HG03095 (cell line): ENCODE results near the gene CREB3L1.

Experiments used
- ATAC-seq: cut with Tn5 transposase; IDR thresholded peaks from one replicate; pipeline ENCODE4 v1.9.1; 2021; ENCODE audit warnings: moderate library complexity; ENCODE audit not compliant: unreplicated experiment

Gene CREB3L1

DNA sequence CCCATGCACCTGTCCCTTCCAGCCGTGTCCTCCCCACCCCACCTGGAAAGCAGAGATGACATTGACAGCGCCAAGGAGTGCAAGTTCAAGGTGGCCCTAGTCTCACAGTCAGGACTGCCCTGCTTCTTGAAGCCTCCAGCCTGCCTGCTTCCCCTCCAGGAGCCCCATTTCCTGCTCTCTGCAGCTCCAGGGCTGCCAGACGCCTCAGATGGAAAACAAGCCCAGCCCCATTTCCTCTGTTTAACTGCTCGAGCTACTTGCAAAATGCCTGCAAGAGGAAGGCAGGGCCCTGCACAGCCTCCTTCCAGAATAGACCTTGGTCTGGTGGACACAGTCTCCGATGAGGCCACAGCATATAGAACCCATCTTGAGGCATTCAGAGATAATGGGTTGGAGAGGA, 64.8 kb downstream of the CREB3L1 start:
- ATAC-seq: no peak

DNA sequence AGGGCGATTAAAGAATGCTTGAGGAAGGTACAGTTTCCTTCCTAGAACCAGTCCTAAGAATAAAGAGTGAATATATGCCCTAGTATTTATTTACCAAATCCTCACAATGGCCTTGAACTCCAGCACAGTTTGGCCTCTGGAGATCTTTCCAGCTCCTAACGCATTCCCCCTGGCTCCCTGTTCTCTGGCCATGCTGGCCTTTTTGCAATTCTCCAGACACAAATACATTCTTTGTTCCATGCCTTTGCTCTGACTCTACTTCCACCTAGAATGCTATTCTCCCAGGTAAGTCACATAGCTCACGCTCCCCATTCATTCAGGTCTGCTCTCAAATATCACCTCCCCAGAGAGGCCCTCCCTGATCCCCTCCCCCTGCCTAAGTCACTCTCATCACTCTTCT, 66.1 kb downstream of the CREB3L1 start:
- no peak for ATAC-seq

DNA sequence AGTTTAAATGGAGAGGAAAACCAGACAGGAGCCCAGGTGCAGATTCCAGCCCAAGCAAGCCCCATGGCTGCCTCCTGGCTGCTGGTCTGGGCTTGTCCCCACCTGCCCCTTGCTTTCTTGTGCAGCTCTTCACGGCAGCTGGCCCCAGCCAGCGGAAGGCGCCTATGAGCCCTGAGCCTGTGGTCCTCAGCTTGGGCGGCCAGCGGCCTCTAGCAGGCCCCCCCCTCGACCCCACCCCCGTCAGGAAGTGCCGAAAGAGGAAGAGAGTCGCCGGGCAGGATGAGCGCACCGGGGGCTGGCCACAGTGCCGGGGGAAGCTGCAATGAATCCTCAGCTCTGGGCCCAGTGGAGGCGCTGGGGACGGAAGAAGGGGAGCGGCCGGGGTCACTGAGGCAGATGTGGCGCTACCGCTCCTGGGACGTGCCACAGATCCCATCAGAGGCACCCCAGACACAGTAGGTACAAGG, 67.7 kb downstream of the CREB3L1 start:
- ATAC-seq: no peak

DNA sequence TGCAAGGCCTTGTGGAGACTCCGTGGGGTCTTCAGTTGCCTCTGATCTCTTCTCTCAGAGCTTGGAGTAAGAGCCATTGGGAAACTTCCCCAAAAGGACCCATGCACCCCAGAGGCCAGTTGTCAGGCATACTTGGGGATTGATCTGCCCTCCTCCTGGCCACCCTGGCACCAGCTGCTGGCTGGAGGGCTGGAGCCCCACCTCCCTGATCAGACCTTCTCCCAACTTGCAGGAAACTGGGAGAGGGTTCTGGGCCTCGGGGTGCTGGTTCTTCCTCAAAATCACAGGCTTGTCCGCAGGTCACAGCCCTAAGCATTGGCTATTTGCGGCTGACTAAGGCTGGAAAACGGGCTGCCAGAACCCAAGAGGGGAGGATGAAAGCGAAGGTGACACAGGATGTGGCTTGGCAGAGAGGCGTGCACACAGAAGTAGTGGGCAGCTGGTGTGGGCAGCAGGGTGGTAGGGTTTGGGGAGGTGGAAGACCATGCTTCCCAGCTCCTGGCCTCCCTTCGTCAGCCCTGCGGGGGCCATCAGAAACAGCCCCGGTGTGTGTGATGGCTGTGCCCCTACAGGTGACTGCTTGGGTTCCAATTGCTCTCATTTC, 68.5 kb downstream of the CREB3L1 start:
- no peak for ATAC-seq

DNA sequence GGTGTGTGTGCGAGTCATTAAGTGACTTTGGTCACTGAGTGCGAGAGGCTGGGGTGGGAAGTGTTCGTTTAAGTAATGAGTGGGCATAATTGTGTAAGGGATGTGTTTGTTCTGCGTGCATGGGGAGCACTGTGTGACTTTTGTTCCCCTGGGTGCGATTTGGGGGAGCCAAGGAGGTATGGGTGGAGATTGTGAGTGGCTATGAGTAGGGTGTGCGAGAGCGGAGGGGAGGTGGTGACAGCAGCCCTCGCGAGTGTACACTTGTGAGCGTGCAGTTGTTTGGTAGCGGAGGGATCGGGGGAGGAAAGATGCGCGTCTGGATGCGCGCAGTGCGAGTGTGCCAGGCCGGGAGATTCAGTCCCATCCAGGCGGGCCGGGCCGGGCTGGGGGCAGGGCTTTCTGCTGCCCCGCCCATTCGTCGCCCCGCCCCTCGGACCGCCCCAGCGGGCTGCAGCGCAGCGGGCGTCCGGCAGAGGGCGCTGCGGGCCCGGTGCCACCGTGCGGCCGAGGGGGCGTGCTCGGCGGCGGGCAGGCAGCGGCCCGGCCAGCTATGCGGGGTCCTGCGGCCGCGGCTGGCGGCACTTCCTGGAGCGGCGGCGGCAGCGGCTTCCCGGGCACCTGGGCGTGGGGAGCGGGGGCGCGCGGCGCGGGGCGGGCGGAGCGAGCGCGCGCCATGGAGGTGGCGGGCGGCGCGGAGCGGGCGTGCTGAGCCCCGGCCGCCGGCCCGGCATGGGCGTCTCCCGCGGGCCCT, 69.6 kb downstream of the CREB3L1 start, which contains the start of gene DGKZ:
Gene DGKZ, plus strand, starts transcription at position 578 of the 751 bp plus-strand sequence. CDS start 197 bp downstream, outside the sequence.
- ATAC-seq: peak; percentile 63

DNA sequence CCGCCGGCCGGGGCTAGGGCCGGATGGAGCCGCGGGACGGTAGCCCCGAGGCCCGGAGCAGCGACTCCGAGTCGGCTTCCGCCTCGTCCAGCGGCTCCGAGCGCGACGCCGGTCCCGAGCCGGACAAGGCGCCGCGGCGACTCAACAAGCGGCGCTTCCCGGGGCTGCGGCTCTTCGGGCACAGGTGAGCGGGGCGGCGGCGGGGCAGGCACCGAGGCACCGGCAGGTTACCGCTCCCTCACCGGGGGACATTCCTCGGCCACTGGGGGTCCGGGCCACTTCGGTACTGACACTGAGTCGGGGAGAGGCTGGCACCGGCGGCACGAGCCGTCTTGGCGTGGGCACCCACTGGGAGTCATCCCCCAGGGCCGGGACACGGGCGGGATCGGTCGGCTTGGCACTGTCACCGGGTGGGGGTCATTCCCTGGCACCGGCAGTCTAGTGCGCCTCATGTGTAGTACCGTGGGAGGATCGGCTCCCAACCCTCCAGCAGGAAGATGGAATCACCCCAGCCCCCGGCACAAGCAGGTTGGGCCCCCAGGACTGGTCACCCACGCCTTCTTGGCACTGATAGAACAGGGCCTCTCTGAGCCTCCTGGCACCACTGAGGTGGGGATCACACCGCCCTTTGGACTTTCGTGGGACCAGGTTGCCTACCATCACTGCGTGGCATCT, 70.3 kb downstream of the CREB3L1 start:
- ATAC-seq: no peak

DNA sequence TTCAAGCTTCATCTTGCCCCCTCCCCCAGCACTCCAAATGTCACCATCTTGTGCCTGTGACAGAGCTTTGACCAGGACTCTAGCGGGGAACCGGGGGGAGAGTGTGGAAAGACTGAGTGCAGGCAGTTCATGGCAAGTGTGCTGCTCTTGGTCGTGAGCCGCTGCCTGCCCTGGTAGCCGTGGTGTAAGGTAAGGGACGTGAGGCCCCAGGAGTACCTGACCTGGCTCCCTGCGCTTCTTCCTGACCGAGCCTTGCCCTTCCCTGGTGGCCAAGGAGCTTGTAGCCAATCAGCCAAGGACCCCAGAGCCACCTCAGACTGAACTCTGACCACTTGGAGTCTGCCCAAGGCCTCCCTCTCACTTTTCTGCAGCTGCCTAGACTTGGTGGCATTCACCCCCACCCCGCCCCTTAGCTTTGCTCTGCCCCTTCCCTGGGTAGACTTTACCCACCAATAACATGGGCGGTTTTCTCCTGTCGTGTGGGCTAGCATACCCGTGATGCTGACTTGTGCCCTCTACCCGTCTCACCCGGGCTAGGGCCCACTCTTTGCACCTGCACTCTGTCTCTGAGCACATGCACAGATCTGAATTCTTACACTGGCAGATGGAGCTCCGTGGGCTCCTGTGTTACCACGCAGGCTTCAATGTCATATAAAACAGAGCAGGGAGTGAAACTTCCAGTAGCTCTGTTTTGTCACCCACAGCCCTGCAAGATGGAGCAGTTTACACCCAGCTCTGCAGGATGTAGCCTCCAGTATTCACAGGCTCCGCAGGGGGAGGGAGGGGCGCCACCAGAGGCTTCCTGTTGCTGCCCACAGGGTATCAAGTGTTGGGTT, 71.3 kb downstream of the CREB3L1 start:
- no peak for ATAC-seq

DNA sequence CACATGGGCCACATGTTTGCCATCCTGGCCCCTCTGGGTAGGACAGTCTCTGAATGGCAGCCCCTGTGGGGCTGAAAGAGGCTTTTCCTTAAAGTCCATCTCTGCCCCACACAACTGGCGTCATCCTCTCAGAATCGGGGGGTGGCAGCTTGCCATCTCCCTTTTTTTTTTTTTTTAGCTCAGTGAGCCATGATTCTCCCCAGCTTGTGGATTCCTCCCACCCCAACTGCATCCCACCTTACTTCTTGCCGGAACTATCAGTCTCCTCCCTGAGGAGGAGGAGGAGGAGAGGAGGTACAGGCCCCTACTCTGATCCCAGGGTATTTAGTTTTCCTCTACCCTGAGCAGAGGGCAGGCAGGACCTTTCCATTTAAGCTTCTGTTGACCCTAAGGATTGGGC, 73.2 kb downstream of the CREB3L1 start:
- no peak for ATAC-seq

DNA sequence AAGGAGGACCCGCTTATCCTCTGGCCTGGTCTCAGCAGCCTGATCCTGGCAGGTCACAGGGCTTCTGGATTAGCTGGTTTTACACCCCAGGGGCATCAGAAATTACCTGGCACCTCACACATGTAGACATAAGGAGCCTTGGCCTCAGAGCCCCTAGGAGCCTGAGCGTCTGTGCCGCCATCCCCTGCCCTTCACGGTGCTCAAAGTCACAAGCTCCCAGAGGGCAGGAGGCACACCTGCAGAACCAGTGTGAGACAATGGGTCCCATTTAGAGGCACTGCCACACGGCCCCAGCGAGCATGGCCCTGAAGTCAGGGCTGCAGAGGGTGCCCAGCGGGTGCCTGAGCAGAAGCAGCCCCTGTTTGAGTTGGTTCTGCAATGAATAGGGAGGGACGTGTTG, 73.7 kb downstream of the CREB3L1 start:
- no peak for ATAC-seq

DNA sequence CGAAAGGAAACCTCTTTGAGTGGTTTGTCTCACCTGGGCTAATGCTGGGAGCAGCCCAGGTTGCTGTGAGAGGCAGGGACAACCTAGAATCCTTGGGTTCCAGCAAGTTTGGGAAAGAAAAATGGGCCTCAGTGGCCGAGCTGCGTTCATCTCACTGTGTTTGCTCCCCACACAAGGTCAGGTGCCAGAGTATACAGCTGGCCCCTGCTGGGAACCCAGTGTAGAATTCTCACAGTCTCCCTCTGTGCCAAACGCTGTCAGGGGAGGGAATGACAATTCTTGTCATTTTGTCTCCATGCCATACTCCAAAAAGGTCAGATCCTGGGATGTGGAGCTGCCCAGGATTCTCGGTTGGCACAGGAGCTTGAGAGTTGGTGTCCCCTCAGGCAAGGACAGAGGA, 74.1 kb downstream of the CREB3L1 start:
- ATAC-seq: no peak

DNA sequence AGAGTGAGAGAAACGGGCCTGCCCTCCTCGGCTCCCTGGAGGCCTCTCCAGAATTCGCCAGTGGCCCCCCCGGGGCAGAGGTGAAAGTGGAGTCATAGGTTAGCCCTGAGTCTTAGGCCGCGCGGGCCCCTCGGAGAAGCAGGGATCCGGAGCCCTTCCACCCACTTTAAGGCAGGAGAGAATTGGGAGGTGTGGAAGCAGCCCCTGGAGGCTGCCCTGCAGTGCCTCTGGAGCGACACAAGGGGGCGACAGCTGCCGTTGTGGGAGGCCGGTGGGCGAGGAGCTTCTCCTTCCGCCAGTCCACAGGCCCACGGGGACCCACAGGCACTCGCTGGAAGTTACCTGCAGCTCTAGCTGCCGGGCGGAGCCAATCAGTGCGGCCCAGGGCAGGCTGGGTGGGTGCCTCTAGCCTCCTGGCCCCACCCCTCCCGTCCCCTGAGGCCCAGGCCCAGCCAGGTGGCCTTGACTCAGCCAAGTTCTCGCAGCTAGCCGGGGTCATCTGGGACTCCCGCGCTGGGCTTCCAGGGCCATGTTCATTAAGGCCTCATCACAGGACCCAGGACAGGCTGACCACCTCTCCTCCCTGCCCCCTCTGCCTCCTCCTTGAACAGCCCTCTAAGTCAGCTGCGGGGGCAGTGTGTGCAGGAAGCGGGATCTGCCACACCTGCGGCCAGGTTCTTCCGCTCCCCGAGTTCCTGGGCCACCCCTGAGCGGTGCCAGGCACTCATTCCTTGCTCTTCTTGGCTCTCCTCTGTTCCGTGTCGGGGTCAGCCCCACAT, 74.8 kb downstream of the CREB3L1 start:
- ATAC-seq: no peak

DNA sequence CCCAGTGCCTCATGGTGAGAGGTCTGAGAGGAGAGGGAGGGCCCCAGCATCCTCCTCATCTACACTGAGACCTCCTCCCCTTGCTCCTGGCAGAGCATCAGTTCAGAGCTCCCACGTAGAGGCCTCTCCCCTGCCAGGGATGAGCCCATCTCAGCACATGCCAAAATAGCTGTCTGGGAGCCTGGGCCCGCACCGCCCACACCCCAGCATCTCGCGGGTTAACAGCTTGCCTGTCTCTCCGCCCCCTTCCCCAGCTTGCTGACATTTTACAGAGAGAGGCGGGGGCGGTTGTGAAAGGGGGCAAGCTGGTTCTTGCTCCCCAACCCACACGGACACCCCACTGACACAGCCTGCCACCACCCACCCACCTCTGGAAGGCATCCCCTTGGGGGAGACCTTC, 76.2 kb downstream of the CREB3L1 start:
- ATAC-seq: no peak

DNA sequence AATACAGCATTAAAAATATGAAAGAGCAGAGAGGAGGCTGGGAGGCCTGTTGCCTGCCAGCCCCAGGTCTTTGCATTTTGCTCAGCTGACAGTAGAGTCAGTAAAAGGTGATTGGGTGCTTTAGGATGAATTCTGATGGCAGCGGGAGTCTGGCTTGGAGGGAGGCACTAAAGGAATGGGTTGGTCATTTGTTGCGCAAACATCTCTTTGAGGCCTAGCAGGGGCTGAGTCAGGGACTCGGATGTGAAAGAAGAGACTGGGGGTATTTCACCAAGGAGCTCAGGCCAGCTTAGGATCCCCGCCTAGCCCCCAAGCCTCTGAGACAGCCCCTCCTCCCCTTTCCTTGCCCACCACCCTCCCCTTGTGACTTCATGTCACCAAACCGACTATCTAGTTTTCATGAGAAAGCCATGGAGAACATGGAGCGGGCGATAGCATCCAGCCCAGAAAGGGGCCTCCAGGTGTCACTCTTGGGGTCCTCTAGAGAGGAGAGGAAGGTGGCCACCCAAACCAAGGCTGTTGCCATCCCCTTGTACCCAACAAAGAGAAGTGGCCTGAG, 79.5 kb downstream of the CREB3L1 start:
- ATAC-seq: no peak

DNA sequence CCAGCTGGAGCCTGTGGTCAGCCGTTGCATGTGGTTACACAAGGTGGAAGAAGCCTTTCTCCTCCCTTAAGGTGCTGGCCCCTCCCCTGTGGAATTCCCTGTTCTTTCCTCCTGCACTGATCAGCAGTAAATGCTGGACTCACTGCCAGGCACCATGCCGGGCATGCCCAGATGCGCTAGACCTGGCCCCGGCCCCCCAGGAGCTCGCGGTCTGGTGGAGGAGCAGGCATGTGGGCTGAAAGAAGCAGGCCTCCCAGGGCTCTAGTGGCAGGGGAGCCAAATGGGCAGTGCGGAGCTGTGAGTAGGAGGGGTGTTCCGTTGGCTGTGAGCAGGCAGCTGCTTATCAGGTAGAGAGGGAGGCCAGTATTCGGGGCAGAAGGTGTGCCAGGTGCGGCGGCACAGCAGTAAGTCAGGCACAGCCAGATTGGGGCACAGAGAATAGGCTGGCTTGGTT, 80.0 kb downstream of the CREB3L1 start:
- no peak for ATAC-seq

DNA sequence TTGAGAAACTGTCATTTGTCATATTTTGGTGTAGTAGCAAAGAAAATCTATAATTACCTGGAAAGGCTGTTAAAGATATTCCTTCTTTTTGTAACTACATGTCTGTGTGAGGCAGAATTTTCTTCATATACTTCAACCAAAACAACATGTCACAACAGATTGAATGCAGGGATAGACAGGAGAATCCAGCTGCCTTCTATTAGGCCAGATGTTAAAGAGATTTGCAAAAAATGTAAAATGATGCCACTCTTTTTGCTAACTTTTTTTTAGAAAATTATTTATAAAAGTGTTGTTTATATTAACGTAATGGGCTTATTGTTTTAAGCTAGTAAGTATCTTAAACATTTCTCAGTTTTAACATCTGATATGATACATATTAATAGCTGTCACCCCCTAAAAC, 82.5 kb downstream of the CREB3L1 start:
- no peak for ATAC-seq

DNA sequence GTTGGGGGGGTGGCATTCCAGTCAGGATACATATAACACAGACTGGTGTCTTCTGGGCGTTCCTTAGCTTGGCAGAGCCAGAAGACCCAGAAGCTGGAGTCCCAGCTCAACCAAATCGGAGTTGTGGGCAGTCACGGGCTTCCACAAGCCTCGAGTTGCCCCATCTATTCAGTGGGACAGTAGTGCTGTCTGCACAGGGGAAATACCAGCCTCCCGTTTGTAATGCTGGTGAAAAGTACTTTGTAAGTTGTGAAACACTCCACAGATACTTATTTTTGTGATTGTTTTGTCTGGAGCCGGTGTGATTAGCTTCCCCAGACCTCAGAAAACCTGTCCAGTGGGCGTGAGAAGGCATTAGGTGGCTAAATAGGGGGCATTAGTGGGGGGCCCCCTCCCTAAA, 83.4 kb downstream of the CREB3L1 start:
- ATAC-seq: no peak

DNA sequence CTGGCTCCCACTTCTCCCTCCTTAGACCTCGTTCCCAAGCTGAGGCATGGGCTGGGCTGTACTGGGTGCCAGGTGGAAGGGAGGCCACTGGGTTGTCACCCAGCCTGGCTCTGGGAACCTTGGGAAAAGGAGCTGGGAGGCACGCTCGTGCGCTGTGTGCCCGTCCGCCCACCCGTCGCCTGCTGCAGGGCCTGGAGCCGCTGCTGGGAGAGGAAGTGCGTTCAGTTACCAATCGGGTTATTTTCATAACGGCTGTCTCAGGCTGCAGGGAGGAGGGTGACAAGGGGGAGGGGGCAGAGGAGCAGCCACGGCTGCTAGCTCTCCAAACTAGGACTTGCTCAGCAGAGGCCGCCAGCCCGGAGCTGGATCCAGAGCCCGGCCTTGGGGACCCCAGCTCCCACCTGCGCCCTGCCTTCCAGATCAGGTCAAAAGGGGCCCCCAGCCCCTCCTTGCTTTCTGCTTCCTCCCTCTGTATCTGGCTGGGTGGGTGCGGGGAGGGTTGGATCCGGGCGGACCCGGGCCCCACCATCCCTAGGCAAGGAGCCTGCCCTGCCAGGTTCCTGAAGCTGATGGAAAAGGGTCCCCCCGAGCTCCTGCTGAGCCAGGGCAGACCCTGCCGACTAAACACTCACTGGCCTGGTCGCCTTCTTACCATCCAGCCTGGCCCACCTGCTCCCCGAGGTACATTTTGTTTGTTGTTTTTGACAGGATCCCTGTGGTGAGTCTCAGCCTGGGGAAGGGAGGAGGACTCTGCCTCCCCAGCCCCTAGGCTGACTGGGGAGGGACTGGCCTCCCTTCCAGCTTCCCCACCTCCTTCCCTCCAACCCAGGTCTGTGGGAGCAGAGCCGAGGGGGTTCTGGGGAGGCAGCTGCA, 84.1 kb downstream of the CREB3L1 start:
- ATAC-seq: peak; percentile 80

DNA sequence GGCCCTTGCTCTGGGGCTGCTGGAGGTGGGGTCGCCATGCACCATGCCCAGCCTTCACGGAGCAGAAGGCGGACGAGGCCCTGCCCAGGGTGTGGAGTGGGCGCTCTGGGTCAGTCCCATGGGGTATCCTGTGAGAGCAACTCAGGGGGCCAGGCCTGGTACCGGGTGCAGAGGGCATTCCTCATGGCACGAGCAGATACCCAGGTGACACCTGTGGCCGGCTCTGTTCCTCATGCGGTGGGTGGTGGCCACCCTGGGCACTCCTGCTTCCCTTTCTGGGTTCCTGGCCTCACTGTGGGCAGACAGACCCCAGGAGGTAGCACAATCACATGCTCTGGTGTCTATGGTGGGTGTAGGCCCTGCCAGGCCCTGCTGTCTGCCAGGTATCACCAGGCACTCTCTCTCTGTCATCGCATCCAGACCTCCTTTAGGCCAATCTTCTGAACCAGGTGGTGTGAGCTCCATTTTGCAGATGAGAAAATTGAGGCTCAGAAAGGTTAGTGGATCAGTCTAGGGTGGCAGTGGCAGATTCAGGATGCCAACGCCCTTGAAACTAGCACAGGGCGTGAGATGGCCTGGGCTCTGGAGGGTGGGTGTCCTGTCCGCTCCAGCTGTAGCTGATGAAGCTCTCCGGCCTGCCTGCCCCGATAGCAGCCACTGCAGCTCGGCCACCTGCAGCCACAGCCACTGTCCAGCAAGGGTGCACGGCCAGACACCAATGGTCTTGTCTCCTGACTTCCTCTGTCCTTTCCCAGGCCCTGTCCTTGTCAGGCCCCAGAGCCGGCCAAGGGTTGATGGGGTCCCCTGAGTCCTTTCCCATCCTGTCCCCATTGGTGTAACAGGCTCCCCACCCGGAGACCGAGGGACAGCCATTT, 84.9 kb downstream of the CREB3L1 start:
- no peak for ATAC-seq
